GM18868 (cell line): ENCODE data around the gene PLEKHA1.

Source experiments
- ATAC-seq: cut with Tn5 transposase; IDR thresholded peaks from one replicate; pipeline ENCODE4 v1.9.1; 2021; ENCODE audit warnings: mild to moderate bottlenecking, moderate library complexity; ENCODE audit not compliant: unreplicated experiment

The PLEKHA1 gene

GRCh38 chr10:122459561-122460273 is 85.2 kb downstream of the PLEKHA1 start:
- ATAC-seq = no peak

GRCh38 chr10:122460891-122461293 is 86.4 kb downstream of the PLEKHA1 start:
- no peak for ATAC-seq

GRCh38 chr10:122461367-122461728 is 86.8 kb downstream of the PLEKHA1 start, which contains the start of gene HTRA1:
HTRA1 (plus strand) TSS chr10:122461553; CDS start chr10:122461653, 100 bp downstream.
- ATAC-seq = no peak

GRCh38 chr10:122461729-122462532 is 87.4 kb downstream of the PLEKHA1 start:
- no peak for ATAC-seq

GRCh38 chr10:122462533-122463465 is 88.3 kb downstream of the PLEKHA1 start:
- no peak for ATAC-seq

GRCh38 chr10:122463466-122464249 is 89.2 kb downstream of the PLEKHA1 start:
- no peak for ATAC-seq

GRCh38 chr10:122464250-122464510 is 89.7 kb downstream of the PLEKHA1 start:
- no peak for ATAC-seq

GRCh38 chr10:122464586-122464985 is 90.1 kb downstream of the PLEKHA1 start:
- ATAC-seq = no peak

- no peak for ATAC-seq
Observed at GRCh38 chr10:122465401-122466040, 91.0 kb downstream of the PLEKHA1 start.

GRCh38 chr10:122466951-122467381 is 92.5 kb downstream of the PLEKHA1 start:
- no peak for ATAC-seq

- ATAC-seq = no peak
Observed at GRCh38 chr10:122467701-122468100, 93.2 kb downstream of the PLEKHA1 start.

GRCh38 chr10:122468307-122468925 is 93.9 kb downstream of the PLEKHA1 start:
- ATAC-seq = no peak

- no peak for ATAC-seq
Observed at GRCh38 chr10:122468926-122469781, 94.6 kb downstream of the PLEKHA1 start.

GRCh38 chr10:122469848-122470247 is 95.3 kb downstream of the PLEKHA1 start:
- ATAC-seq = no peak

- ATAC-seq = no peak
Observed at GRCh38 chr10:122471531-122472177, 97.1 kb downstream of the PLEKHA1 start.

GRCh38 chr10:122473116-122473515 is 98.6 kb downstream of the PLEKHA1 start:
- no peak for ATAC-seq

- ATAC-seq = no peak
Observed at GRCh38 chr10:122474131-122474818, 99.8 kb downstream of the PLEKHA1 start.

- no peak for ATAC-seq
Observed at GRCh38 chr10:122475100-122475499, 100.6 kb downstream of the PLEKHA1 start.
